ENCODE data around the gene WASHC2A. TPM values are rescaled to one million over a fixed set of nuclear protein-coding genes. Genes with fewer than 3 reads are reported as not detected.
"Not testable (repeated sequence)": the region's sequence is repeated elsewhere in the genome, so short reads cannot be mapped to it uniquely, and the experiment has no call there.

The WASHC2A gene
- total RNA-seq, 2 donors from 2014 or later, result 78.9 to 183 TPM

DNA sequence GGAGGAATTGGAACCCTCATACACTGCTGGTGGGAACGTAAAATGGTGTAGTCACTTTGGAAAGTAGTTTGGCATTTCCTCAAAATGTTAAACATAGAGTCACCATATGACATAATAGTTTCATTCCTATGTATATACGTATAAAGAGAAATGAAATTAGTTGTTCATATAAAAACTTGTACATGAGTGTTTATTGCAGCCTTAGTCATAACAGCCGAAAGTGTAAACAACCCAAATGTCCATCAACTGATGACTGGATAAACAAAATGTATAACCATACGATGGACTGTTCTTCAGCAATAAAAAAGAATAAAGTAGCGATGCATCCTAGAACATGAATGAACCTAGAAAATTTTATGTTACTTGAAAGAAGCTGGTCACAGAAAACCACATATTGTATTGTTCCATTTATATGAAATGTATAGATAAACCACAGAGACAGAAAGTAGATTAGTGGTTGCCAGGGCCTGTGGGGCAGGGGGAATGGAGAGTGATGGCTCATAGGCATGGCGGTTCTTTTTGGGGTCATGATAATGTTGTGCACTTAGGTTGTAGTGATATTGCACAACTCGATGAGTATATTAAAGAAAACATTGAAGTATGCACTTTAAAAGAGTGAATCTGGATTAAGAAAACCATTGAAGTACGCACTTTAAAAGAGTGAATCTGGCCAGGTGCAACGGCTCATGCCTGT, 44.8 kb downstream of the WASHC2A start:
- H3K27ac ChIP-seq; H3K27me3 ChIP-seq; H3K36me3 ChIP-seq; H3K4me3 ChIP-seq; DNase-seq (ENCODE audit: low spot score); H3K9me3 ChIP-seq; H3K4me1 ChIP-seq: not testable (repeated sequence)

DNA sequence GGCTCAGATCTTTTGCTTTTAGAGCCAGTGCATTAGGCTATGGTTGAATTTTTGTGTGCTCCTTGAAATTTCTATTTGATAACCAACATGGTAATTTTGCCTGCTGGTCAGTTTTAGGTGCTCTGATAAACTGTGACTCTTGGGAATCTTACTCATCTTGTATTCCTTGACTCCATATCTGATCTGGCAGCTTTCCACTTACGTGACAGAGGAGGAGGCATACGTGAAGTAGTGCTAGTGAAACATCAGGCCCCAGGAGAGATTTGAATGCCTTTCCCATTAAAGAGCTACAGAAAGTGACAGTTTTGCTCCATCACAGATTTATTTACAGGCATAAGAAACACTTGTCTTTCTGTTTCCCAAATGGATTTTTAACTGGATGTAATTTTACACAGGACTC, 59.0 kb downstream of the WASHC2A start:
- not testable (repeated sequence) for H3K27ac ChIP-seq; H3K4me1 ChIP-seq; H3K4me3 ChIP-seq; H3K27me3 ChIP-seq; DNase-seq (ENCODE audit: low spot score); H3K9me3 ChIP-seq
- H3K36me3 ChIP-seq, result peaks cover 20% of the 10 kb centered on the region

DNA sequence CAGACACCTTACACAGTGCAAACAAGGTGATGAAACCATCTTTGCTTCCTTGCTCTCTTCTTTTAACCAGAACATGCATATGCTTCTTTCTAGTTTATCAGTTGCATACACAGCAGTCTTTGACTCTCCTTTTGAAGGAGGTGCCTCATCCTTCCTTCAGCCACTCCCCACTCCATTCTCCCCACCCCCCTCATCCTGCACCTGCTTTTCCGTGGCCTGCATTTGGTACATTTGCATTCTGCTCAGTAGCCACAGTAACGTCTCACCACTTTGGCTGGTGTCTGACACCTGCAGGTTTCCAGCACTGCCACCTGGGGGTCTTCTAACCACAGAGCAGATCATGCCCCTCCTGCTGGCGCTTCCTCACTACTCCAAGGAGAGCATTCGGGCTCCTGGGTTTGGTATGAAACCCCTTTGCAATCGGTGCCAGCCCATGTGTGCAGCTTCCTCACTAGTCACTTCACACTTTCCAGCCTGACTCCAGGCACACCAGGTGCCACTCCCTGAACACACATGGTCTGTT, 60.1 kb downstream of the WASHC2A start:
- not testable (repeated sequence) for H3K4me1 ChIP-seq; H3K9me3 ChIP-seq; H3K27me3 ChIP-seq; DNase-seq (ENCODE audit: low spot score); H3K4me3 ChIP-seq; H3K27ac ChIP-seq
- H3K36me3 ChIP-seq, result peaks cover 20% of the 10 kb centered on the region

DNA sequence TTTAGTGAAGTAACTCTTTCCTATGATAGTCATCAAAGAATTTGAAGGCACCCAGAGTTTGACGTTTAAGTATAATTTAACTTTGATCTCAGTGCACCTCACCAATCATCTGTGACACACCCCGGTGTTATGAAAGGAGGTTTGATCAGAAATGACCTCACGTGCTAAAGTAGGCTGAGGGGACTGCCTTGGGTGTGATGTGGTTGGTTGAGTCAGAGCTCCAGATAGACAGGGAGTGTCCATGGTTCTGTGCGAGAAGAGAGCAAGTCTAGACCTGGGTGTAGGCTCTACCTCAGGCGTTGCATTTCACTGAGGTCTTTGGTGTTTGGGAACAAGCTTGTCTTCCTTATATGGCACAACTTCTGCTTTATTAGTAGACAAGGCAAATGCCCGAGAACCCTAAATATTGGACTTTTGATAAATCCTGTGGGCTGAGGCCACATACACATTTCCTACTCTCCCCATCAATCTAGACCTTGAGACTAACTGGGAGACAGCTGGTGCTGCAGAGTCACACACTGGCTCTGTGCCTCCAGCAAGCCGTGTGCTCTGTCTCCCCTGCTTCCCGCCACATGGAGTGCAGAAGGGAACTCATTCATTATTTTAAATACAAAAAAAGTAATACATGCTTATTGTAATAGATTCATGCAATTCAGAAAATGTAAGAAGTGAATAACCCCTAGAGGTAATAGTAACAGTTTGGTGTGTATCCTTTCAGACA, 63.7 kb downstream of the WASHC2A start:
- H3K36me3 ChIP-seq, result peaks cover 13% of the 10 kb centered on the region

DNA sequence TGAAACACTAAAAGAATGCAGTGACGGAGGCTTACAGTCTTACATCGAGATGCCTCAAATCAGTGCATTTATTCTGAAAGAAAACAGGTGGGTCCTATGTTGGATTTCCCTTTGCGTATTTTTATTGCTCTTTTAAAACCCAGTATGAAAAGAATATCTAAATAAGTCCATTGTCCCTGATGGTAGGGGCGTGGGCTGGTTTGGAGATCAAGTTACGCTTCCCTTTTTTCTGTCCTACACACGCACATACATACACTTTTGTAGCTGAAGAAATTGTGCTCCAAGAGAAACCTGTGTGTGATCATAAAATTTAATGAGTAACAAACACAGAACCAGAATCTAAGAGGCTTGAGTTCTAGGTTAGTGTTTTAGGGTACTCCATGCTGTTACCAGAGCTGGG, 64.6 kb downstream of the WASHC2A start:
- H3K27me3 ChIP-seq; H3K9me3 ChIP-seq; DNase-seq (ENCODE audit: low spot score); H3K4me1 ChIP-seq; H3K4me3 ChIP-seq; H3K27ac ChIP-seq: not testable (repeated sequence)
- peaks cover 13% of the 10 kb centered on the region for H3K36me3 ChIP-seq

More for the DNA sequence above, 63.7 kb downstream of the WASHC2A start:
- not testable (repeated sequence) for DNase-seq (ENCODE audit: low spot score); H3K27ac ChIP-seq; H3K9me3 ChIP-seq; H3K27me3 ChIP-seq; H3K4me1 ChIP-seq; H3K4me3 ChIP-seq

DNA sequence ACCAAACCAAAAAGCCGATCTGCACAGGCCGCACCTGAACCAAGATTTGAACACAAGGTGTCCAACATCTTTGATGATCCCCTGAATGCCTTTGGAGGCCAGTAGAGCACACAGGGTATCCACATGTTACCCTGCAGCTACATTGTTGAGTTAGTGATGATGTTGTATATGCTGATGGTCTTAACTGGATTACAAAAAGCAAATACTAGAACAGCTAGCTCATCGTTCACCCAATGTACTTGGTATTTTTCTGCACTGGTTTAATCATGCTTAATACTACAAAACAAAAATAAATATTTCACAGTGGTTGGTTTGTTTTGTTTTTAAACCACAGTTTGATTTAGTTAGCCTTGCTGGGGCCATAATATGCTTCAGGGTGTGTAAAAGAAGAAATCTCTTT, 65.1 kb downstream of the WASHC2A start:
- H3K4me3 ChIP-seq; H3K4me1 ChIP-seq; DNase-seq (ENCODE audit: low spot score); H3K27ac ChIP-seq; H3K9me3 ChIP-seq; H3K27me3 ChIP-seq: not testable (repeated sequence)
- H3K36me3 ChIP-seq, result peaks cover 13% of the 10 kb centered on the region

DNA sequence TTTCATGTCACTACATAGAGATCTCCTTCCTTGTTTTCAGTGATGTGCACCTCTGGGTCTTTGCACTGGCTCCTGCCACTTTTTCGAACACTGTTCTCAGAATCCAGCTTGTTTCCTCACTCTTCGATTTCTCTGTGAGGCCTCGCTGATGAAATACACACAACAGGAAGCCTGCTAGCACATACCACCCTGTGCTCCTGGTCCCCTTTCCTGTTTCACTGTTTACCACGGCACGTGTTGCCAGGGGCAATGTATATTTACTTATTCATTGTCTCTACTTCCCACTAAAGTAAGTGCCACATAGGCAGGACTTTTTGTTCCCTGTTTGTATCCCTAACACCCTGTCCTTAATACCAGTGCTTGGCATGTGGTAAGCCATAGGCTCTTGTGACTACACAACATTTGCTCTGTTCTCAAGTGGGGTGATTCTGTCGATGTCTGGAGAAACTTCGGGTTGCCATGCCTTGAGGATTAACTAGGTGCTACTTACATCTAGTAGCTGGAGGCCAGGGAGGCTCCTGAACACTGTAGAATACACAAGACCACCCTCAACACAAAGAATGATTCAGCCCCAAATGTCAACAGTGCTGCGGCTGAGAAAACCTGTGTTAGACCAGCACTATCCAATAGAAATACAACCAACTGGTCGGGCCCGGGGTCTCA, 75.9 kb downstream of the WASHC2A start:
- not testable (repeated sequence) for H3K36me3 ChIP-seq; DNase-seq (ENCODE audit: low spot score); H3K9me3 ChIP-seq; H3K27ac ChIP-seq; H3K27me3 ChIP-seq; H3K4me3 ChIP-seq; H3K4me1 ChIP-seq

DNA sequence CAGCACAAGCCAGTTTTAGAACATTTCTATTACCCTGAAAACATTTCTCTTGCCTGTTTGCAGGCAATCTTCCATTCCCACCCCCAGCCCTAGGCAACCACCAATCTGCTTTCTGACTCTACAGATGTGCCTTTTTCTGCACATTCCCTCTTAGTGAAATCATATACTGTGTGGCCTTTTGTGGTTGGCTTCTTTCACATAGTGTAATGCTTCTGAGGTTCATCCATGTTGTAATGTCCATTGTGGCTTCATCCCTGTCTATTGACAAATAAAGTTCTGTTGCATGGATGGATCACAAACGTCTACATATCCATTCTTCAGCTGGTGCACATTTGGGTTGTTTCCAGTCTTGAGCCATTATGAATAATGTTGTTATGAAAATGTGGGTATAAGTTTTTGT, 77.8 kb downstream of the WASHC2A start:
- H3K27ac ChIP-seq, H3K36me3 ChIP-seq, H3K27me3 ChIP-seq: not testable (repeated sequence)

DNA sequence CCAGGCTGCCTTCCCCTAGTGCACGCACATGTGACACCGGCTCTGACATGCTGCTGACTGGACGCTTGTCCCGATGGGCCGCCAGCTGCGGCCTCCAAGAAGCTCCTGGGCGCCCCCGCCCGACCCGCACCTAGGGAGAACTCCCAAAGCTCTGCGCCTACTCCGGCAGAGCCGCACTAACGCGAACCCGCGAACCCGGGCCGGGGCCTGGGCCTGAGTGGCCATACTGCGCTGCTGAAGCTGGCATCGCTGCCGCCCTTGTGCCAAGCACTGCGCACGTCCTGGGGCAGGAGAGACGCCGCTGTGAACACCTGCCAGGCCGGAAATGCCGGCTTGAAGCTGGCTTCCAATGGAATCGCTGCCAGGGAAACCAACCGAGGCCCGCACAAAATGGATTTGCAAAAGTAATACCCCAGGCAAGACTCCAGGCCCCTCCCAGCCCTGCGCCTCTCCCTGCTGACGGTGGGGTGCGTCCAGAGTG, 85.1 kb downstream of the WASHC2A start:
- Histone ChIP-seq H3K9me3 (no peaks in the 10 kb centered on the region), H3K27ac (no peak overlapping the region), H3K4me3 (peak overlapping the region; percentile 14 to 36), H3K36me3 (no peaks in the 10 kb centered on the region), H3K27me3 (no peaks in the 10 kb centered on the region), H3K4me1 (no peaks in the 10 kb centered on the region)
- no peak for DNase-seq (ENCODE audit: low spot score)
- TF ChIP-seq, protein P1, sequence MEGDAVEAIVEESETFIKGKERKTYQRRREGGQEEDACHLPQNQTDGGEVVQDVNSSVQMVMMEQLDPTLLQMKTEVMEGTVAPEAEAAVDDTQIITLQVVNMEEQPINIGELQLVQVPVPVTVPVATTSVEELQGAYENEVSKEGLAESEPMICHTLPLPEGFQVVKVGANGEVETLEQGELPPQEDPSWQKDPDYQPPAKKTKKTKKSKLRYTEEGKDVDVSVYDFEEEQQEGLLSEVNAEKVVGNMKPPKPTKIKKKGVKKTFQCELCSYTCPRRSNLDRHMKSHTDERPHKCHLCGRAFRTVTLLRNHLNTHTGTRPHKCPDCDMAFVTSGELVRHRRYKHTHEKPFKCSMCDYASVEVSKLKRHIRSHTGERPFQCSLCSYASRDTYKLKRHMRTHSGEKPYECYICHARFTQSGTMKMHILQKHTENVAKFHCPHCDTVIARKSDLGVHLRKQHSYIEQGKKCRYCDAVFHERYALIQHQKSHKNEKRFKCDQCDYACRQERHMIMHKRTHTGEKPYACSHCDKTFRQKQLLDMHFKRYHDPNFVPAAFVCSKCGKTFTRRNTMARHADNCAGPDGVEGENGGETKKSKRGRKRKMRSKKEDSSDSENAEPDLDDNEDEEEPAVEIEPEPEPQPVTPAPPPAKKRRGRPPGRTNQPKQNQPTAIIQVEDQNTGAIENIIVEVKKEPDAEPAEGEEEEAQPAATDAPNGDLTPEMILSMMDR (IDR thresholded peaks at IDR 0.05), result no peak

More for the DNA sequence above, 77.8 kb downstream of the WASHC2A start:
- not testable (repeated sequence) for DNase-seq (ENCODE audit: low spot score); H3K4me3 ChIP-seq; H3K9me3 ChIP-seq; H3K4me1 ChIP-seq

DNA sequence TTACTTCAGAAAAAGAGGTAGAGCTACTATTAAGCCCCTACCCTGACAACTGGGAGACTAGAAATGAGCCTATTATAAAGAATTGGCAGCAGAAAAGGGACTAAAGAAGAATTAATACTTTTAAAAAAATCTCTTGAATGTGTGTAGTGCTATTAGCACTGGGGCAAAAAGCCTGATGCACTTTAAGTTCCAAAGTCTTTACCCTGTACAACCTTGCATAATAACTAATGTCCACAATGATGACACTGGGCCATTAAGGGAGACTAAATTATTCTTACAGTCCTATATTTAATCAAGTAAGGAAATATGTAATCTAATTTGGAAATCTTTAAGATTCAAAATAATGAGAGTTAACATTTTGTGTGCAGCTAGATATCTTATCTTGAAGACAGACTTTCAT, 90.1 kb downstream of the WASHC2A start:
- H3K27ac ChIP-seq; H3K9me3 ChIP-seq; DNase-seq (ENCODE audit: low spot score); H3K27me3 ChIP-seq; H3K4me3 ChIP-seq; H3K4me1 ChIP-seq; H3K36me3 ChIP-seq: not testable (repeated sequence)

DNA sequence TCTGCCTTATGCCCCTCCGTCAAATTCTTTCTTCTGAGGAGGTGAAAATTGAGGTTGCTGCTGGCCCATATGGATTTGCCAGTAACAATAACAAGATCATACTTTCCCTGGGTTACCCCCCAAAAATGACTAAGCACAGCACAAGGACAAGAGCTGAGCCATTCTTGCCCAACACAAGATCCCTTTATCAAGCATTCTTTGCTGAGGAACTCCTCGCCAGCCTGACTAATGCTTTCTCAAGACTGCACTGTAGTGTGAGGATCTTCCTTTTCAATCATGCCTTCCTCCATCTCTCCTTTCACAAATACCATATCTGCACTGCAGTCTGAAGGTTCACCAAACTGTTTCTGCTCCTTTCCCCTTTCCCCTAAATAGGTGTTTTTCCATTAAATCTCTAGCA, 92.1 kb downstream of the WASHC2A start:
- H3K9me3 ChIP-seq; H3K36me3 ChIP-seq; DNase-seq (ENCODE audit: low spot score): not testable (repeated sequence)

DNA sequence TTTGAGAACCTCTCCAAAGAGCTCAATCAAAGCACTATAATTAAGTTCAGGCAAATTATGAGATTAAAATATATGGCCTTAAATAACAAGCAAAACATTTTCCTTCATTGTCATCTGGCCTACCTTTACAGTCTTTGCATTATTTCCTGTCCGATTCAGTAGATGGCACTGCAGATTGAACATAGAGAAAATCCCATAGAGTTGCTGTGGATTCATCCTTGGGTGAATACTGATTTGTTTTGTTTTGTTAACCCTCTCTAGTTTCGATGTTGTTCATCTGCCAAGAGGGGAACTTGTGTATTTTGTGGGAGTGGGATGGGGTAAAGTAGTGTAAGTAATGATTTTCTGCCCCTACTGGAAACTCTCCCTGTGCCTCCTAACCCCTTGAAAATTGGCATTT, 97.3 kb downstream of the WASHC2A start:
- not testable (repeated sequence) for H3K27me3 ChIP-seq; H3K4me3 ChIP-seq; H3K9me3 ChIP-seq; H3K4me1 ChIP-seq; DNase-seq (ENCODE audit: low spot score); H3K36me3 ChIP-seq; H3K27ac ChIP-seq

More for the DNA sequence above, 92.1 kb downstream of the WASHC2A start:
- not testable (repeated sequence) for H3K4me1 ChIP-seq, H3K27ac ChIP-seq, H3K27me3 ChIP-seq, H3K4me3 ChIP-seq

DNA sequence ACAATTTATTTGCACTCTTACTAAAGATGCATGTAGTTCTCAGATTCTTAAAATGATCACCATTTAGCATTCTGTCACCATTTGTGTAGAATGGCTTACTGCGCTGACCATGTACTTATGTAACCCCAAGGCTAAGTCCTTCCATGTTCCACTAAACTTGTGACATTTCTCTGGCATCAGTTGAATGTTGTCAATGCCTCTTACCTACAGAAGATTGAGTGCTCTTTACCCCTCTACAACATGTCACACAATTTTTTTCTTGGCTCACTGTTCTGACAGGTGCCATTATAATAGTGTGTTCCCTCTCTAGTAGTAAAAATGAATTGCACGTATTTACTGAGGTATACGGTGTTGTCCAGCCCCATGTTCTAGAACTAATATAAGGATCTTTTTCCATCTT, 100.1 kb downstream of the WASHC2A start:
- H3K4me3 ChIP-seq; H3K36me3 ChIP-seq; H3K27me3 ChIP-seq; H3K27ac ChIP-seq; H3K4me1 ChIP-seq; H3K9me3 ChIP-seq; DNase-seq (ENCODE audit: low spot score): not testable (repeated sequence)

Data from right atrium auricular region (tissue), 2 donors.